Measurements from ENCODE around the gene SYNPO2. TPM values are rescaled to one million over a fixed set of nuclear protein-coding genes. Genes with fewer than 3 reads are reported as not detected.

Gene SYNPO2
- total RNA-seq, 2 donors from 2014 or later: 9.5 to 266 TPM

DNA sequence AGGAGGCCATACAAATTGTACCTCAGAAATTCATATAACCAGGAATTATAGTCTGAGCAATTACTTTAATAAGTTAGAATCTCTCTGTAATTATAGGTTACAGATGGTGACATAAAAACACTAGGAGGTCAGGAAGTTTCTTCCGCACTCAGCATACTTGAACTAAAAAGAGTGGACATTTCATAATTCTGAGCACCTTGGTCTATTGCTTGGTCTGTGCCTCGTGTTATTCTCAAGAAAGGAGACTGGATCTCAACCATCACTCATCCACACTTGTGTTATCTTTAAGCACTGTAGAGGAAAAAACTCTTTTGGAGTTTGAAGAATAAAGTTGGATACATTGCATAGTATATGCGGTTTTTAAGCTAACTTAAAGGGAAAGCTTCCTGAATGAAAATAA is 91.1 kb downstream of the SYNPO2 start:
- H3K4me1 ChIP-seq: no peaks in the 10 kb centered on the region
- DNase-seq: no peak
- TF ChIP-seq, protein P1, sequence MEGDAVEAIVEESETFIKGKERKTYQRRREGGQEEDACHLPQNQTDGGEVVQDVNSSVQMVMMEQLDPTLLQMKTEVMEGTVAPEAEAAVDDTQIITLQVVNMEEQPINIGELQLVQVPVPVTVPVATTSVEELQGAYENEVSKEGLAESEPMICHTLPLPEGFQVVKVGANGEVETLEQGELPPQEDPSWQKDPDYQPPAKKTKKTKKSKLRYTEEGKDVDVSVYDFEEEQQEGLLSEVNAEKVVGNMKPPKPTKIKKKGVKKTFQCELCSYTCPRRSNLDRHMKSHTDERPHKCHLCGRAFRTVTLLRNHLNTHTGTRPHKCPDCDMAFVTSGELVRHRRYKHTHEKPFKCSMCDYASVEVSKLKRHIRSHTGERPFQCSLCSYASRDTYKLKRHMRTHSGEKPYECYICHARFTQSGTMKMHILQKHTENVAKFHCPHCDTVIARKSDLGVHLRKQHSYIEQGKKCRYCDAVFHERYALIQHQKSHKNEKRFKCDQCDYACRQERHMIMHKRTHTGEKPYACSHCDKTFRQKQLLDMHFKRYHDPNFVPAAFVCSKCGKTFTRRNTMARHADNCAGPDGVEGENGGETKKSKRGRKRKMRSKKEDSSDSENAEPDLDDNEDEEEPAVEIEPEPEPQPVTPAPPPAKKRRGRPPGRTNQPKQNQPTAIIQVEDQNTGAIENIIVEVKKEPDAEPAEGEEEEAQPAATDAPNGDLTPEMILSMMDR (IDR thresholded peaks at IDR 0.05): no peak
- no peaks in the 10 kb centered on the region for H3K27me3 ChIP-seq
- intact Hi-C loops (cut with DNase I): loop anchor here (5.0 to 10.0 kb wide), 4 partner anchors 318 to 1075 kb away; partner anchors contain the start of gene PDE5A
- H3K36me3 ChIP-seq: peaks cover 4% of the 10 kb centered on the region
- H3K9me3 ChIP-seq: no peaks in the 10 kb centered on the region
- H3K27ac ChIP-seq: no peak overlapping the region
- H3K4me3 ChIP-seq: no peak overlapping the region
- no peak overlapping the region for H3K9ac ChIP-seq (ENCODE audit: low read depth in 2 of 2, low read length in 2 of 2)

DNA sequence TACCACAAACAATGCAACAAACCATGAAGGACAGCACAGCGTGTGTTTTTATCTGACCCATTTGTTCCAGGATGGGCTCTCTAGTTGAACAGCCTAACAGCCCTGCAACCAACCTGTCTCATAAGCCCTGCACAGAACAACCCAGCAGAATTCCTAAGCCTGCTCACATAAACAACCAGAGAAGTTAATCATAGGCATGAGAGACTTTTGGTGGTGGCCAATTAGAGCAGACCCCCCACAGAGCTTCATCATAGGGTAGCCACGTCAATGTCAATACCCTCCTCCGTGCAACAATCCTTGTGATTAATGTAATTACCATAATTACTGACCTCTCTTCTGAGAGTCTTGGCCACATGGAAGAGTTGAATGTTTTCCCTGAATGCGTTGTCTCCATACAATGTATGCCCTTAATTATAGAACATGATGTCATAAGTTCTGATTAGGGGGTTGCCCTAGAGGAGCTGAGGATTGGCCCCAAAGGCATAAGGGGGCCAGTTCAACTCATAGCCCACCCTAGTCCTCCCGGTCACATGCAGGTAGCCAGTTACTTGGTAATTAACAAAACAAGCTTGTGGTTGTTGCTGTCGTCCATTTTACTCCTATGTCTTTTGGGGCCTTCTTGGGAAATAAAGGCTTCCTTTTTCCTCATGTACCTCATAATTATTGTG is 92.7 kb downstream of the SYNPO2 start:
- no peaks in the 10 kb centered on the region for H3K9me3 ChIP-seq
- no peaks in the 10 kb centered on the region for H3K27me3 ChIP-seq
- no peak overlapping the region for H3K9ac ChIP-seq (ENCODE audit: low read depth in 2 of 2, low read length in 2 of 2)
- H3K4me3 ChIP-seq: no peak overlapping the region
- intact Hi-C loops (cut with DNase I): loop anchor here (5.0 to 10.0 kb wide), 4 partner anchors 316 to 1073 kb away; partner anchors contain the start of gene PDE5A
- no peak overlapping the region for H3K27ac ChIP-seq
- no peak for DNase-seq
- TF ChIP-seq, protein P1 (IDR thresholded peaks at IDR 0.05): no peak
- peaks cover 4% of the 10 kb centered on the region for H3K36me3 ChIP-seq
- no peaks in the 10 kb centered on the region for H3K4me1 ChIP-seq

DNA sequence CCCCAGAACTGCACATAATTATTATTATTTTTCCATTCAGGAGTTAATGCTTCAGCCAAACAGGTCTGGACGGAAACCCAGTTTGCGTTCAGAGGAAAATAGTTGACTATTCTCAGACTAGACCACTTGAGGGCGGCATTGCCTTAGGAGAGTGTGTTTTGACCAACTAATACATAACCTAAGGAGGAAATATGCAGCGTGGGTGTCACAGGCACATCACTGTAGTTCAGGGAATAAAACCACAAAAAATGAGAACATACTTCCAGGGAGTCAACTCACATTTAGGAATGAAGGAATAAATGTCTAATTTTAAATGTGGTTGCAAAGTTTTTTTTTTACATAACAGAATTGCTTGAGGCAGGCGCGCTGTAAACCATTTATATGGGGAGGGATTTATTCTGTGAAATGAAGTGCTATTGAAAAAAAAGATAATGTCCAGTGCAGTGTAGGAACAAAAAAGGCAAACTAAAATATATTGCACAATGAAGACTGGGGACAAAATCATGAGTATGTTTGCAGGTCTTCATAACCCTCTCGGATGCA is 93.3 kb downstream of the SYNPO2 start:
- Histone ChIP-seq H3K4me3 (no peak overlapping the region), H3K9ac (ENCODE audit: low read depth in 2 of 2, low read length in 2 of 2) (no peak overlapping the region), H3K27me3 (no peaks in the 10 kb centered on the region), H3K27ac (no peak overlapping the region), H3K4me1 (no peaks in the 10 kb centered on the region), H3K9me3 (no peaks in the 10 kb centered on the region), H3K36me3 (peaks cover 4% of the 10 kb centered on the region)
- TF ChIP-seq, protein P1 (IDR thresholded peaks at IDR 0.05): peak; percentile 56
- peak; percentile 69 for DNase-seq
- intact Hi-C loops (cut with DNase I): loop anchor here (5.0 to 10.0 kb wide), 4 partner anchors 315 to 1073 kb away; partner anchors contain the start of gene PDE5A

DNA sequence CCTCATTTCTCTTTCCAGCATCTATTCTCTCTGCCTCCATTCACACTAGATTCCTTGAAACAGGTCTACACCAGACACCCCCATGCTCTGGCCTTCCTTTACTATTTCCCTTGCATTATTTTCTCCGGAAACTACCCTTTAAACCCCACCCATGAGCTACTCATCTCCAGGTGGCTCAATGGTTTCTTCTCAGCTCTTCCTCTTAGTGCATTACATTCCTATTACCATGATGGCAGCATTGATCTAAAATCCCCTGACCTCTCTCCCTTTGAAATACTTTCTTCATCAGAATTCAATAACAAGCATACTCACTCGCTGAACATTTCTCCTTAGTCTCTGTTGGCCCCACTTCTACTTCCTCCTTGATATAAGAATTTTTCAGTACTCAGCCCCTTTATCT is 94.6 kb downstream of the SYNPO2 start:
- intact Hi-C loops (cut with DNase I): loop anchor here (5.0 to 10.0 kb wide), 4 partner anchors 314 to 1072 kb away; partner anchors contain the start of gene PDE5A
- H3K9ac ChIP-seq (ENCODE audit: low read depth in 2 of 2, low read length in 2 of 2): no peak overlapping the region
- H3K4me3 ChIP-seq: no peak overlapping the region
- TF ChIP-seq, protein P1 (IDR thresholded peaks at IDR 0.05): no peak
- no peaks in the 10 kb centered on the region for H3K9me3 ChIP-seq
- no peaks in the 10 kb centered on the region for H3K27me3 ChIP-seq
- no peak for DNase-seq
- H3K27ac ChIP-seq: no peak overlapping the region
- H3K4me1 ChIP-seq: no peaks in the 10 kb centered on the region
- peaks cover 4% of the 10 kb centered on the region for H3K36me3 ChIP-seq

DNA sequence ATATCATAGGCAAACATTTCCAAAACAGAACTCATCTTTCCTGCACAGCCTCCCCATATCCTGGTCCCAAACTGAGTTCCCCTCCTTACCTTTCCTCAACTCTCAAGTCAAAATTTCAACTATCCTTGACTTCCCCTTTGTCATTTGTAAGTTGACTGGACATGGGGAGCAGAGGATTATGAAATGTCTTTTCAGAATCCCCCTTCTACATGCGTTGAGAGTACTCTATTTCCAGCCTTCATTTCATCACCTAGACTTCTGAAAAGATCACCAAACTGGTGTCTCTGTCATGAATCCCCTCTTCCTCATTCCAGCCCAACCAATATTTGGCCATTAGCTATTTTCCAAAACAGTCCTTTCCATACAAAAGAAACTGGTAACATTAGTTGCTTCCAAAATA is 95.2 kb downstream of the SYNPO2 start:
- no peak overlapping the region for H3K27ac ChIP-seq
- no peaks in the 10 kb centered on the region for H3K9me3 ChIP-seq
- H3K4me3 ChIP-seq: no peak overlapping the region
- TF ChIP-seq, protein P1 (IDR thresholded peaks at IDR 0.05): no peak
- no peaks in the 10 kb centered on the region for H3K4me1 ChIP-seq
- no peaks in the 10 kb centered on the region for H3K27me3 ChIP-seq
- peaks cover 4% of the 10 kb centered on the region for H3K36me3 ChIP-seq
- intact Hi-C loops (cut with DNase I): loop anchor here (5.0 to 10.0 kb wide), 4 partner anchors 313 to 1071 kb away; partner anchors contain the start of gene PDE5A
- DNase-seq: no peak
- H3K9ac ChIP-seq (ENCODE audit: low read depth in 2 of 2, low read length in 2 of 2): no peak overlapping the region

Measured in colonic mucosa (tissue), 4 donors.